ENCODE data around the gene ASIC4.

The ASIC4 gene

GRCh38 chr2:219499058-219499307 is 15.3 kb upstream of the ASIC4 start:
- no peak for TF ChIP-seq TEAD4 (IDR thresholded peaks at IDR 0.05)
- TF ChIP-seq CREB1 (IDR thresholded peaks at IDR 0.05; ENCODE audit: low read depth) = no peak
- TF ChIP-seq MAX (IDR thresholded peaks at IDR 0.05) = no peak
- no peak for TF ChIP-seq FOXM1 (IDR thresholded peaks at IDR 0.05; ENCODE audit: borderline replicate concordance, low read depth)
- TF ChIP-seq EP300 (IDR thresholded peaks at IDR 0.05; ENCODE audit: borderline replicate concordance) = no peak
- TF ChIP-seq ZBTB7A (IDR thresholded peaks at IDR 0.05; ENCODE audit: low read depth) = no peak
- TF ChIP-seq TAF1 (IDR thresholded peaks at IDR 0.05; ENCODE audit: low read depth) = no peak
- TF ChIP-seq CEBPB (IDR thresholded peaks at IDR 0.05) = no peak
- no peak for TF ChIP-seq NFIC (IDR thresholded peaks at IDR 0.05)
- TF ChIP-seq RAD21 (IDR thresholded peaks at IDR 0.05; ENCODE audit: low read depth) = no peak
- TF ChIP-seq YY1 (IDR thresholded peaks at IDR 0.05; ENCODE audit: low read depth) = no peak
- no peak for TF ChIP-seq USF1 (IDR thresholded peaks at IDR 0.05)
- TF ChIP-seq, protein P1, sequence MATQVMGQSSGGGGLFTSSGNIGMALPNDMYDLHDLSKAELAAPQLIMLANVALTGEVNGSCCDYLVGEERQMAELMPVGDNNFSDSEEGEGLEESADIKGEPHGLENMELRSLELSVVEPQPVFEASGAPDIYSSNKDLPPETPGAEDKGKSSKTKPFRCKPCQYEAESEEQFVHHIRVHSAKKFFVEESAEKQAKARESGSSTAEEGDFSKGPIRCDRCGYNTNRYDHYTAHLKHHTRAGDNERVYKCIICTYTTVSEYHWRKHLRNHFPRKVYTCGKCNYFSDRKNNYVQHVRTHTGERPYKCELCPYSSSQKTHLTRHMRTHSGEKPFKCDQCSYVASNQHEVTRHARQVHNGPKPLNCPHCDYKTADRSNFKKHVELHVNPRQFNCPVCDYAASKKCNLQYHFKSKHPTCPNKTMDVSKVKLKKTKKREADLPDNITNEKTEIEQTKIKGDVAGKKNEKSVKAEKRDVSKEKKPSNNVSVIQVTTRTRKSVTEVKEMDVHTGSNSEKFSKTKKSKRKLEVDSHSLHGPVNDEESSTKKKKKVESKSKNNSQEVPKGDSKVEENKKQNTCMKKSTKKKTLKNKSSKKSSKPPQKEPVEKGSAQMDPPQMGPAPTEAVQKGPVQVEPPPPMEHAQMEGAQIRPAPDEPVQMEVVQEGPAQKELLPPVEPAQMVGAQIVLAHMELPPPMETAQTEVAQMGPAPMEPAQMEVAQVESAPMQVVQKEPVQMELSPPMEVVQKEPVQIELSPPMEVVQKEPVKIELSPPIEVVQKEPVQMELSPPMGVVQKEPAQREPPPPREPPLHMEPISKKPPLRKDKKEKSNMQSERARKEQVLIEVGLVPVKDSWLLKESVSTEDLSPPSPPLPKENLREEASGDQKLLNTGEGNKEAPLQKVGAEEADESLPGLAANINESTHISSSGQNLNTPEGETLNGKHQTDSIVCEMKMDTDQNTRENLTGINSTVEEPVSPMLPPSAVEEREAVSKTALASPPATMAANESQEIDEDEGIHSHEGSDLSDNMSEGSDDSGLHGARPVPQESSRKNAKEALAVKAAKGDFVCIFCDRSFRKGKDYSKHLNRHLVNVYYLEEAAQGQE (IDR thresholded peaks at IDR 0.05; ENCODE audit: low read depth) = no peak
- no peak for TF ChIP-seq TCF12 (IDR thresholded peaks at IDR 0.05; ENCODE audit: low read depth)
- no peak for TF ChIP-seq EGR1 (IDR thresholded peaks at IDR 0.05)

DNA sequence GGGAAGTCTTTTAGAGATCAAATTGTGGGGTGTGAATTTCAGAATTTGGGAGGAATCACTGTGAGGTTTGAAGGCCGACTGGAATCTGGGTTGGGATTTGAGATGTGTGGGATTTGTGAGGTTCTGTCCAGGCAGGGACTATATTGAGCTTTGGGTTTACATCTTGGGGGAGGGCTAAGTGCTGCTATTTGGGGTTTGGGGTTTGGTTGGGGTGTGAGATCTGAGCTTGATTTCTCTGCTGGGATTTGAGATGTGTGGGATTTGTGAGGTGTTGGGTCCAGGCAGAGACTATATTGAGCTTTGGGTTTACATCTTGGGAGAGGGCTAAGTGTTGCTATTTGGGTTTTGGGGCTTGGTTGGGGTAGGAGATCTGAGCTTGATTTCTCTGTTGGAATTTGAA is 14.7 kb upstream of the ASIC4 start:
- TF ChIP-seq TAF1 (IDR thresholded peaks at IDR 0.05; ENCODE audit: low read depth) = no peak
- TF ChIP-seq RAD21 (IDR thresholded peaks at IDR 0.05; ENCODE audit: low read depth) = no peak
- no peak for TF ChIP-seq CEBPB (IDR thresholded peaks at IDR 0.05)
- no peak for TF ChIP-seq EP300 (IDR thresholded peaks at IDR 0.05; ENCODE audit: borderline replicate concordance)

DNA sequence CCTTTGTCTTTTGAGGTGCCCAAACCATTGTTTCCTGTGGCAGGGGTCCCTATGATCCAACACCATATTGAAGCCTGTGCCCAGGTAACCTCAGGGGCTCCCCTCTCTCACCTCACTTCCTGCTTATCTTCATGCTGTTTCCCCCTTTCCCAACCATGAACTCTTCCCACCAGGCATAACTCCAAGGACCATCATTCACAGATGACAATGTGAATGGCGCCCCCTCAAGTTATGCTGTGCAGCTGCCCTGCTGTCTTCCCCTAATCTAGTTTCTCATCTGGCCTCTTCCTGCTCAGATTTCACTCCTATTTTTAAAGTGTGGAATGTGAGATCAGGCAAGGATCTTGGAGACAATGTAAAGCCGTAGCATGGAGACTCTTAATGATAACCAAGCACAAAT is 14.1 kb upstream of the ASIC4 start:
- TF ChIP-seq NFIC (IDR thresholded peaks at IDR 0.05) (no peak), FOXM1 (IDR thresholded peaks at IDR 0.05; ENCODE audit: borderline replicate concordance, low read depth) (no peak), EP300 (IDR thresholded peaks at IDR 0.05; ENCODE audit: borderline replicate concordance) (no peak), TCF12 (IDR thresholded peaks at IDR 0.05; ENCODE audit: low read depth) (no peak), TEAD4 (IDR thresholded peaks at IDR 0.05) (no peak), TAF1 (IDR thresholded peaks at IDR 0.05; ENCODE audit: low read depth) (no peak)

DNA sequence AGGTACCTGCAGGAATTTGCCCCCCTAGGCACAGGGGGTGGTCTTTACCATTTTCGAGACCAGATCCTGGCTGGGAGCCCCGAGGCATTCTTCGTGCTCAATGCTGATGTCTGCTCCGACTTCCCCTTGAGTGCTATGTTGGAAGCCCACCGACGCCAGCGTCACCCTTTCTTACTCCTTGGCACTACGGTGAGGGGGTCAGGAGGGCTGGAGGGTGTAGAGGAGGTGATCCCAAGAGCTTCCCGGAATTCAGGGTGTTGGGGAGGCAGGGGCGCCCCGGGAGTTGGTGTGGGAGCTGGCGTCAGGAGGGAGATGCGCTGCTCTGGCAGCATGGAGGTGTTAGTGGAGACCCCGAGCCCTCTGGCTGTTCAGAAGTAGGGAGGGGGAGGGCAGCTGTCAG is 12.4 kb upstream of the ASIC4 start:
- TF ChIP-seq CEBPB (IDR thresholded peaks at IDR 0.05) = no peak
- TF ChIP-seq CREB1 (IDR thresholded peaks at IDR 0.05; ENCODE audit: low read depth) = no peak
- TF ChIP-seq TAF1 (IDR thresholded peaks at IDR 0.05; ENCODE audit: low read depth) = no peak
- TF ChIP-seq USF1 (IDR thresholded peaks at IDR 0.05) = no peak
- TF ChIP-seq EP300 (IDR thresholded peaks at IDR 0.05; ENCODE audit: borderline replicate concordance) = no peak
- TF ChIP-seq, protein P1 (IDR thresholded peaks at IDR 0.05; ENCODE audit: low read depth) = no peak
- TF ChIP-seq FOXM1 (IDR thresholded peaks at IDR 0.05; ENCODE audit: borderline replicate concordance, low read depth) = no peak
- TF ChIP-seq RAD21 (IDR thresholded peaks at IDR 0.05; ENCODE audit: low read depth) = no peak
- TF ChIP-seq EGR1 (IDR thresholded peaks at IDR 0.05) = no peak
- TF ChIP-seq YY1 (IDR thresholded peaks at IDR 0.05; ENCODE audit: low read depth) = no peak
- no peak for TF ChIP-seq ZBTB7A (IDR thresholded peaks at IDR 0.05; ENCODE audit: low read depth)
- TF ChIP-seq TEAD4 (IDR thresholded peaks at IDR 0.05) = no peak
- no peak for TF ChIP-seq MAX (IDR thresholded peaks at IDR 0.05)
- no peak for TF ChIP-seq TCF12 (IDR thresholded peaks at IDR 0.05; ENCODE audit: low read depth)
- TF ChIP-seq NFIC (IDR thresholded peaks at IDR 0.05) = no peak

- TF ChIP-seq NFIC (IDR thresholded peaks at IDR 0.05) (no peak), ZBTB7A (IDR thresholded peaks at IDR 0.05; ENCODE audit: low read depth) (no peak), RAD21 (IDR thresholded peaks at IDR 0.05; ENCODE audit: low read depth) (no peak), CREB1 (IDR thresholded peaks at IDR 0.05; ENCODE audit: low read depth) (no peak), TAF1 (IDR thresholded peaks at IDR 0.05; ENCODE audit: low read depth) (no peak), TEAD4 (IDR thresholded peaks at IDR 0.05) (no peak), CEBPB (IDR thresholded peaks at IDR 0.05) (no peak), EGR1 (IDR thresholded peaks at IDR 0.05) (no peak), TCF12 (IDR thresholded peaks at IDR 0.05; ENCODE audit: low read depth) (no peak), USF1 (IDR thresholded peaks at IDR 0.05) (no peak), MAX (IDR thresholded peaks at IDR 0.05) (no peak)
- TF ChIP-seq, protein P1 (IDR thresholded peaks at IDR 0.05; ENCODE audit: low read depth) = no peak
These were observed 11.7 kb upstream of the ASIC4 start for GRCh38 chr2:219502618-219503017.
